ENCODE data around the gene KLF12. TPM values are rescaled to one million over a fixed set of nuclear protein-coding genes. Genes with fewer than 3 reads are reported as not detected.

KLF12 gene
- total RNA-seq, 3 donors from 2014 or later (not counting 1 experiment from before 2014, with no cell fraction given) = 104 to 119 (median 108) TPM

- intact Hi-C loops (cut with micrococcal nuclease) = no loop called here
- Mint-ChIP-seq H3K9me3 (no peaks in the 10 kb centered on the region), H3K27me3 (ENCODE audit: low read depth in 2 of 2) (peaks cover 10 to 11% of the 10 kb centered on the region in 2 donors), H3K4me3 (no peak overlapping the region), H3K36me3 (no peaks in the 10 kb centered on the region), H3K4me1 (no peaks in the 10 kb centered on the region), H3K27ac (no peak overlapping the region)
- Histone ChIP-seq H3K4me3 (ENCODE audit: low read length) (no peak overlapping the region), H3K36me3 (ENCODE audit: control insufficient read depth, insufficient read depth, low read length) (no peaks in the 10 kb centered on the region), H3K27ac (ENCODE audit: low read length) (no peak overlapping the region), H3K9me3 (ENCODE audit: control insufficient read depth, insufficient read depth, low read length) (no peaks in the 10 kb centered on the region), H3K27me3 (ENCODE audit: control insufficient read depth, insufficient read depth, low read length) (no peaks in the 10 kb centered on the region), H3K4me1 (ENCODE audit: control insufficient read depth, insufficient read depth, low read length) (no peaks in the 10 kb centered on the region)
- TF ChIP-seq, protein P1, sequence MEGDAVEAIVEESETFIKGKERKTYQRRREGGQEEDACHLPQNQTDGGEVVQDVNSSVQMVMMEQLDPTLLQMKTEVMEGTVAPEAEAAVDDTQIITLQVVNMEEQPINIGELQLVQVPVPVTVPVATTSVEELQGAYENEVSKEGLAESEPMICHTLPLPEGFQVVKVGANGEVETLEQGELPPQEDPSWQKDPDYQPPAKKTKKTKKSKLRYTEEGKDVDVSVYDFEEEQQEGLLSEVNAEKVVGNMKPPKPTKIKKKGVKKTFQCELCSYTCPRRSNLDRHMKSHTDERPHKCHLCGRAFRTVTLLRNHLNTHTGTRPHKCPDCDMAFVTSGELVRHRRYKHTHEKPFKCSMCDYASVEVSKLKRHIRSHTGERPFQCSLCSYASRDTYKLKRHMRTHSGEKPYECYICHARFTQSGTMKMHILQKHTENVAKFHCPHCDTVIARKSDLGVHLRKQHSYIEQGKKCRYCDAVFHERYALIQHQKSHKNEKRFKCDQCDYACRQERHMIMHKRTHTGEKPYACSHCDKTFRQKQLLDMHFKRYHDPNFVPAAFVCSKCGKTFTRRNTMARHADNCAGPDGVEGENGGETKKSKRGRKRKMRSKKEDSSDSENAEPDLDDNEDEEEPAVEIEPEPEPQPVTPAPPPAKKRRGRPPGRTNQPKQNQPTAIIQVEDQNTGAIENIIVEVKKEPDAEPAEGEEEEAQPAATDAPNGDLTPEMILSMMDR (IDR thresholded peaks at IDR 0.05) = no peak
- ATAC-seq (no peak), DNase-seq (no peak)
- WGBS (ENCODE audit: insufficient coverage) = 86% methylated on average over 2 of the region's 2 CpGs
Observed at GRCh38 chr13:74145249-74145975, 11.2 kb upstream of the KLF12 start.

- H3K27me3 Mint-ChIP-seq (ENCODE audit: low read depth in 2 of 2) = peaks cover 0 to 4% of the 10 kb centered on the region in 2 donors
- no peaks in the 10 kb centered on the region for H3K27me3 ChIP-seq (ENCODE audit: control insufficient read depth, insufficient read depth, low read length)
- no CpG with 5 or more reads among the region's 3 CpGs for WGBS (ENCODE audit: insufficient coverage)
- intact Hi-C loops (cut with micrococcal nuclease) = no loop called here
- no peak for DNase-seq
- H3K27ac Mint-ChIP-seq = no peak overlapping the region
- no peaks in the 10 kb centered on the region for H3K9me3 ChIP-seq (ENCODE audit: control insufficient read depth, insufficient read depth, low read length)
- no peak for ATAC-seq
- H3K36me3 ChIP-seq (ENCODE audit: control insufficient read depth, insufficient read depth, low read length) = no peaks in the 10 kb centered on the region
- H3K9me3 Mint-ChIP-seq = no peaks in the 10 kb centered on the region
- no peaks in the 10 kb centered on the region for H3K36me3 Mint-ChIP-seq
- no peak overlapping the region for H3K4me3 Mint-ChIP-seq
- TF ChIP-seq, protein P1 (IDR thresholded peaks at IDR 0.05) = no peak
- H3K4me3 ChIP-seq (ENCODE audit: low read length) = no peak overlapping the region
- no peak overlapping the region for H3K27ac ChIP-seq (ENCODE audit: low read length)
- H3K4me1 Mint-ChIP-seq = no peaks in the 10 kb centered on the region
- H3K4me1 ChIP-seq (ENCODE audit: control insufficient read depth, insufficient read depth, low read length) = no peaks in the 10 kb centered on the region
Observed at GRCh38 chr13:74144269-74144668, 10.1 kb upstream of the KLF12 start.

DNA sequence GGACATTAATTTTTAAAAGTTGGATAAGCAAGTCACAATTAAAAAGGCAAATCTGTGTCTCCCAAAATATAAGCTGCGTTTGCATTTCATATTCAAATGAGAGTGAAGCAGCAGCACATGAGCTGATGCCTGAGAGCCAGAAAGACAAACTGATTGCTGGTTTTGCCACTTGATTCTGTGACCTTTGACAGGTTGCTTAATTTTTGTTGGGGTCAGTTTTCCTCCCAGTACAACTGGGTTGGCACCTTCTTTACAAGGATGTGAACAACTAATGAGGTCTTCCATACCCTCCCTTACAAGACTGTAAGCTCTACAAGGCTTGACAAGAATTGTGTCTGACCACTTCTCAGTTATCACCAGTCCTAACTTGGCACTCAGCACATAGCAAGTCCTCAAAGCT, 8.1 kb upstream of the KLF12 start:
- WGBS (ENCODE audit: insufficient coverage) = 91% methylated on average over 1 of the region's 1 CpG
- TF ChIP-seq, protein P1 (IDR thresholded peaks at IDR 0.05) = no peak
- DNase-seq (no peak), ATAC-seq (no peak)
- Histone ChIP-seq H3K4me3 (ENCODE audit: low read length) (no peak overlapping the region), H3K27me3 (ENCODE audit: control insufficient read depth, insufficient read depth, low read length) (no peaks in the 10 kb centered on the region), H3K9me3 (ENCODE audit: control insufficient read depth, insufficient read depth, low read length) (no peaks in the 10 kb centered on the region), H3K27ac (ENCODE audit: low read length) (no peak overlapping the region), H3K36me3 (ENCODE audit: control insufficient read depth, insufficient read depth, low read length) (no peaks in the 10 kb centered on the region), H3K4me1 (ENCODE audit: control insufficient read depth, insufficient read depth, low read length) (no peaks in the 10 kb centered on the region)
- Mint-ChIP-seq H3K4me1 (no peaks in the 10 kb centered on the region), H3K27ac (no peak overlapping the region), H3K36me3 (no peaks in the 10 kb centered on the region), H3K27me3 (ENCODE audit: low read depth in 2 of 2) (no peaks in the 10 kb centered on the region), H3K4me3 (no peak overlapping the region), H3K9me3 (no peaks in the 10 kb centered on the region)
- intact Hi-C loops (cut with micrococcal nuclease) = no loop called here

- intact Hi-C loops (cut with micrococcal nuclease) = no loop called here
- TF ChIP-seq, protein P1 (IDR thresholded peaks at IDR 0.05) = no peak
- Histone ChIP-seq H3K36me3 (ENCODE audit: control insufficient read depth, insufficient read depth, low read length) (no peaks in the 10 kb centered on the region), H3K4me1 (ENCODE audit: control insufficient read depth, insufficient read depth, low read length) (peaks cover 9% of the 10 kb centered on the region), H3K27me3 (ENCODE audit: control insufficient read depth, insufficient read depth, low read length) (no peaks in the 10 kb centered on the region), H3K4me3 (ENCODE audit: low read length) (no peak overlapping the region), H3K27ac (ENCODE audit: low read length) (no peak overlapping the region), H3K9me3 (ENCODE audit: control insufficient read depth, insufficient read depth, low read length) (no peaks in the 10 kb centered on the region)
- Mint-ChIP-seq H3K27me3 (ENCODE audit: low read depth in 2 of 2) (no peaks in the 10 kb centered on the region), H3K4me1 (peaks cover 7% of the 10 kb centered on the region in 2 donors), H3K9me3 (no peaks in the 10 kb centered on the region), H3K36me3 (peaks cover 6% of the 10 kb centered on the region), H3K27ac (no peak overlapping the region), H3K4me3 (no peak overlapping the region)
- DNase-seq (no peak), ATAC-seq (no peak)
- WGBS (ENCODE audit: insufficient coverage) = 98% methylated on average over 2 of the region's 3 CpGs
Observed at GRCh38 chr13:74138241-74138640, 4.0 kb upstream of the KLF12 start.

Data from natural killer cell (primary cell).